COLO668 (cell line): ENCODE data around the gene SLC23A1.

Experiments
- DNase-seq: peaks from one replicate; lab custom pipeline; 2025; ENCODE audit not compliant: unreplicated experiment; lab: John Stamatoyannopoulos, UW

SLC23A1 gene

GRCh38 chr5:139407517-139407916 lies 24.4 kb upstream of the SLC23A1 start:
- DNase-seq = no peak

- no peak for DNase-seq
Measured at GRCh38 chr5:139406963-139407362, 23.9 kb upstream of the SLC23A1 start.

- no peak for DNase-seq
Measured at GRCh38 chr5:139404484-139404840, 21.4 kb upstream of the SLC23A1 start.

GRCh38 chr5:139403787-139404483 lies 20.8 kb upstream of the SLC23A1 start, which contains the start of gene SPATA24:
TSS of gene SPATA24 (minus strand) at chr5:139404089. CDS start at chr5:139404060, 29 bp downstream.
- peak; percentile 93 for DNase-seq

- DNase-seq = no peak
Measured at GRCh38 chr5:139403418-139403786, 20.3 kb upstream of the SLC23A1 start.

- DNase-seq = peak; percentile 29
Measured at GRCh38 chr5:139402561-139403158, 19.6 kb upstream of the SLC23A1 start.

GRCh38 chr5:139401546-139401945 lies 18.4 kb upstream of the SLC23A1 start:
- DNase-seq = no peak

GRCh38 chr5:139399501-139400121 lies 16.5 kb upstream of the SLC23A1 start:
- no peak for DNase-seq

- no peak for DNase-seq
Measured at GRCh38 chr5:139397921-139398320, 14.8 kb upstream of the SLC23A1 start.

- no peak for DNase-seq
Measured at GRCh38 chr5:139396691-139397090, 13.6 kb upstream of the SLC23A1 start.

- DNase-seq = no peak
Measured at GRCh38 chr5:139395844-139396640, 12.9 kb upstream of the SLC23A1 start.

GRCh38 chr5:139394654-139395566 lies 11.8 kb upstream of the SLC23A1 start, which contains the start of gene PROB1:
TSS of gene PROB1 (minus strand) at chr5:139395104. CDS start at chr5:139395081, 23 bp downstream.
- DNase-seq = no peak

- peak; percentile 18 for DNase-seq
Measured at GRCh38 chr5:139394123-139394653, 11.1 kb upstream of the SLC23A1 start.

GRCh38 chr5:139393497-139394122 lies 10.5 kb upstream of the SLC23A1 start:
- DNase-seq = no peak

- peak; percentile 68 for DNase-seq
Measured at GRCh38 chr5:139392678-139393496, 9.8 kb upstream of the SLC23A1 start.

- no peak for DNase-seq
Measured at GRCh38 chr5:139392324-139392677, 9.2 kb upstream of the SLC23A1 start.

- no peak for DNase-seq
Measured at GRCh38 chr5:139391570-139392323, 8.7 kb upstream of the SLC23A1 start.
